HEK293 (cell line): ENCODE data around the gene PPEF2.

Experiments used
- CTCF ChIA-PET: fragments of 350-600 bp; formaldehyde crosslinking; extraction: SDS; loops from one replicate; lab custom pipeline; 2021; ENCODE audit warnings: antibody characterized with exemption; lab: Yijun Ruan, JAX
- POLR2A ChIA-PET: fragments of 300-600 bp; formaldehyde crosslinking; extraction: SDS; loops from one replicate; lab custom pipeline; 2020; ENCODE audit warnings: antibody characterized with exemption, inconsistent platforms; lab: Yijun Ruan, JAX
- H3K27ac ChIP-seq: fragments of 200-500 bp; sonication (Bioruptor generic); 2 replicates; pipeline ENCODE4 v1.5.1; 2014; ENCODE audit warnings: low read depth, low read length, control low read depth, inconsistent platforms; ENCODE audit errors: extremely low read depth
- H3K36me3 ChIP-seq, 2 experiments: fragments of 200-500 bp in 1 of 2; sonication (Bioruptor generic) in 1 of 2; 1 replicate in 1 of 2; 2 replicates in 1 of 2; pipeline ENCODE4 v1.5.1; 2014 to 2017; ENCODE audit warnings: inconsistent platforms in 2 of 2, low read length in 2 of 2; ENCODE audit not compliant: control insufficient read depth in 2 of 2, insufficient read depth in 1 of 2
- H3K4me1 ChIP-seq: fragments of 200-500 bp; sonication (Bioruptor generic); 2 replicates; pipeline ENCODE4 v1.5.1; 2014; ENCODE audit warnings: mild to moderate bottlenecking, low read length, inconsistent platforms; ENCODE audit not compliant: control insufficient read depth, insufficient read depth
- H3K4me3 ChIP-seq: 2 replicates; pipeline ENCODE4 v1.5.1; 2011; ENCODE audit warnings: low read depth, mild to moderate bottlenecking, control low read depth, low read length, moderate library complexity
- H3K9me3 ChIP-seq: fragments of 200-500 bp; sonication (Bioruptor generic); 2 replicates; pipeline ENCODE4 v1.5.1; 2014; ENCODE audit warnings: low read depth, low read length, inconsistent platforms; ENCODE audit not compliant: control insufficient read depth, insufficient read depth
- HOXD13 ChIP-seq: sonication (generic); formaldehyde crosslinking; IDR thresholded peaks from 2 replicates; pipeline ENCODE4 v1.8.0; 2022; ENCODE audit warnings: missing genetic modification reagents, borderline replicate concordance
- IKZF3 ChIP-seq: fragments of 450-650 bp; IDR thresholded peaks from 2 replicates; pipeline ENCODE4 v1.5.0; 2018; ENCODE audit warnings: missing biosample characterization, mild to moderate bottlenecking, missing genetic modification characterization, moderate library complexity
- REST ChIP-seq: fragments of 450-650 bp; formaldehyde crosslinking; IDR thresholded peaks from 2 replicates; pipeline ENCODE4 v1.5.1; 2016; ENCODE audit warnings: missing biosample characterization, missing genetic modification characterization
- ZNF10 ChIP-seq: fragments of 450-650 bp; formaldehyde crosslinking; IDR thresholded peaks from 2 replicates; pipeline ENCODE4 v1.5.1; 2017; ENCODE audit warnings: missing biosample characterization, missing genetic modification characterization
- ZNF133 ChIP-seq: fragments of 450-650 bp; formaldehyde crosslinking; IDR thresholded peaks from 2 replicates; pipeline ENCODE4 v1.5.1; 2016; ENCODE audit warnings: missing biosample characterization, missing genetic modification characterization
- ZNF138 ChIP-seq: fragments of 450-650 bp; formaldehyde crosslinking; IDR thresholded peaks from 2 replicates; pipeline ENCODE4 v1.5.1; 2016; ENCODE audit warnings: missing biosample characterization, missing genetic modification characterization, borderline replicate concordance
- ZNF174 ChIP-seq: fragments of 450-650 bp; formaldehyde crosslinking; IDR thresholded peaks from 2 replicates; pipeline ENCODE4 v1.5.0; 2017; ENCODE audit warnings: missing biosample characterization, mild to moderate bottlenecking, missing genetic modification characterization
- ZNF175 ChIP-seq: fragments of 450-650 bp; formaldehyde crosslinking; IDR thresholded peaks from 2 replicates; pipeline ENCODE4 v1.5.1; 2016; ENCODE audit warnings: missing biosample characterization, missing genetic modification characterization
- ZNF211 ChIP-seq: fragments of 450-650 bp; formaldehyde crosslinking; IDR thresholded peaks from 2 replicates; pipeline ENCODE4 v1.5.1; 2016; ENCODE audit warnings: low read depth, missing biosample characterization, missing genetic modification characterization
- ZNF37A ChIP-seq: fragments of 450-650 bp; IDR thresholded peaks from 2 replicates; pipeline ENCODE4 v1.5.1; 2018; ENCODE audit warnings: missing biosample characterization, missing genetic modification characterization
- ZNF398 ChIP-seq: fragments of 450-650 bp; formaldehyde crosslinking; IDR thresholded peaks from 2 replicates; pipeline ENCODE4 v1.5.1; 2017; ENCODE audit warnings: missing biosample characterization, missing genetic modification characterization
- ZNF426 ChIP-seq: fragments of 450-650 bp; formaldehyde crosslinking; IDR thresholded peaks from 2 replicates; pipeline ENCODE4 v1.5.1; 2017; ENCODE audit warnings: missing biosample characterization, missing genetic modification characterization, mild to moderate bottlenecking, inconsistent platforms, moderate library complexity
- ZNF449 ChIP-seq: fragments of 450-650 bp; formaldehyde crosslinking; IDR thresholded peaks from 2 replicates; pipeline ENCODE4 v1.5.1; 2017; ENCODE audit warnings: missing biosample characterization, mild to moderate bottlenecking, missing genetic modification characterization, moderate library complexity
- ZNF48 ChIP-seq: fragments of 450-650 bp; formaldehyde crosslinking; IDR thresholded peaks from 2 replicates; pipeline ENCODE4 v1.5.1; 2016; ENCODE audit warnings: missing biosample characterization, missing genetic modification characterization
- ZNF510 ChIP-seq: fragments of 450-650 bp; formaldehyde crosslinking; IDR thresholded peaks from 2 replicates; pipeline ENCODE4 v1.5.1; 2018; ENCODE audit warnings: mild to moderate bottlenecking, missing genetic modification characterization, missing biosample characterization; ENCODE audit not compliant: insufficient replicate concordance
- ZNF513 ChIP-seq: fragments of 450-650 bp; IDR thresholded peaks from 2 replicates; pipeline ENCODE4 v1.5.1; 2018; ENCODE audit warnings: missing biosample characterization, missing genetic modification characterization
- ZNF521 ChIP-seq: fragments of 450-650 bp; formaldehyde crosslinking; IDR thresholded peaks from 2 replicates; pipeline ENCODE4 v1.5.1; 2017; ENCODE audit warnings: missing biosample characterization, mild to moderate bottlenecking, missing genetic modification characterization
- ZNF529 ChIP-seq: fragments of 450-650 bp; formaldehyde crosslinking; IDR thresholded peaks from 2 replicates; pipeline ENCODE4 v1.5.1; 2017; ENCODE audit warnings: missing genetic modification characterization, missing biosample characterization; ENCODE audit not compliant: insufficient replicate concordance
- ZNF560 ChIP-seq: fragments of 450-650 bp; formaldehyde crosslinking; IDR thresholded peaks from 2 replicates; pipeline ENCODE4 v1.5.1; 2017; ENCODE audit warnings: missing biosample characterization, missing genetic modification characterization, borderline replicate concordance
- ZNF561 ChIP-seq: fragments of 450-650 bp; IDR thresholded peaks from 2 replicates; pipeline ENCODE4 v1.5.1; 2018; ENCODE audit warnings: missing biosample characterization, missing genetic modification characterization, borderline replicate concordance
- ZNF580 ChIP-seq: fragments of 450-650 bp; formaldehyde crosslinking; IDR thresholded peaks from 2 replicates; pipeline ENCODE4 v1.5.1; 2016; ENCODE audit warnings: missing biosample characterization, missing genetic modification characterization
- ZNF621 ChIP-seq: fragments of 450-650 bp; formaldehyde crosslinking; IDR thresholded peaks from 2 replicates; pipeline ENCODE4 v1.5.1; 2017; ENCODE audit warnings: missing biosample characterization, missing genetic modification characterization
- ZNF639 ChIP-seq: fragments of 450-650 bp; formaldehyde crosslinking; IDR thresholded peaks from 2 replicates; pipeline ENCODE4 v1.5.1; 2016; ENCODE audit warnings: missing biosample characterization, missing genetic modification characterization
- ZNF777 ChIP-seq: fragments of 450-650 bp; formaldehyde crosslinking; IDR thresholded peaks from 2 replicates; pipeline ENCODE4 v1.5.1; 2017; ENCODE audit warnings: missing biosample characterization, missing genetic modification characterization, borderline replicate concordance
- ZSCAN16 ChIP-seq: fragments of 450-650 bp; formaldehyde crosslinking; IDR thresholded peaks from 2 replicates; pipeline ENCODE4 v1.5.1; 2016; ENCODE audit warnings: missing biosample characterization, missing genetic modification characterization

Gene PPEF2

GRCh38 chr4:75841641-75842520 is 60.4 kb downstream of the PPEF2 start:
- no peak overlapping the region for H3K27ac ChIP-seq
- ChIA-PET CTCF (no interaction called here), POLR2A (no interaction called here)
- no peak overlapping the region for H3K4me3 ChIP-seq
- no peak for TF ChIP-seq ZNF529 (tag by site-specific recombination)
- TF ChIP-seq ZNF37A (tag by site-specific recombination) = no peak
- TF ChIP-seq ZNF621 (tag by site-specific recombination) = no peak
- TF ChIP-seq ZNF175 (tag by site-specific recombination) = no peak
- TF ChIP-seq ZNF133 = no peak
- TF ChIP-seq ZNF10 (tag by site-specific recombination) = no peak
- no peak for TF ChIP-seq ZNF580
- no peak for TF ChIP-seq ZNF777 (tag by site-specific recombination)
- TF ChIP-seq ZNF639 (tag by site-specific recombination) = no peak
- TF ChIP-seq ZNF174 (tag by site-specific recombination) = no peak
- TF ChIP-seq ZNF138 = no peak
- no peak for TF ChIP-seq ZNF449 (tag by site-specific recombination)
- TF ChIP-seq IKZF3 (tag by site-specific recombination) = no peak
- no peak for TF ChIP-seq ZNF510
- TF ChIP-seq ZNF521 (tag by site-specific recombination) = no peak
- no peaks in the 10 kb centered on the region for H3K9me3 ChIP-seq
- no peaks in the 10 kb centered on the region for H3K4me1 ChIP-seq
- no peaks in the 10 kb centered on the region for H3K36me3 ChIP-seq

- Histone ChIP-seq H3K9me3 (no peaks in the 10 kb centered on the region), H3K4me3 (no peak overlapping the region), H3K27ac (no peak overlapping the region), H3K4me1 (no peaks in the 10 kb centered on the region), H3K36me3 (no peaks in the 10 kb centered on the region)
- ChIA-PET CTCF (interaction anchor here (1.4 kb wide), 1 partner anchor 13 kb away, joined by 7 read pairs; no protein-coding TSS in a partner anchor), POLR2A (no interaction called here)
- no peak for TF ChIP-seq ZNF621 (tag by site-specific recombination)
- no peak for TF ChIP-seq HOXD13 (CRISPR knock-in tag)
- TF ChIP-seq ZSCAN16 (tag by site-specific recombination) = no peak
- no peak for TF ChIP-seq ZNF48
- TF ChIP-seq ZNF398 = no peak
- TF ChIP-seq ZNF561 = no peak
- no peak for TF ChIP-seq ZNF560
- TF ChIP-seq REST (tag by site-specific recombination) = no peak
- no peak for TF ChIP-seq ZNF513 (tag by site-specific recombination)
- no peak for TF ChIP-seq ZNF211 (tag by site-specific recombination)
- TF ChIP-seq ZNF426 (tag by site-specific recombination) = no peak
These were observed 67.5 kb downstream of the PPEF2 start for GRCh38 chr4:75834772-75835154.
